H1 (cell line): ENCODE measurements around the gene ARHGEF39. TPM values are rescaled to one million over a fixed set of nuclear protein-coding genes. Genes with fewer than 3 reads are reported as not detected.

Experiments used
- MAX ChIP-seq: IDR thresholded peaks from 2 replicates; pipeline ENCODE4 v1.6.1; 2012; ENCODE audit warnings: inconsistent platforms
- polyA plus RNA-seq, 7 experiments: library from polyadenylated mRNA; depleted of rRNA in 3 of 7; stranded (reverse) in 5 of 7; unstranded in 2 of 7; fragments of >200 nt in 5 of 7; fragments of 200-250 nt in 2 of 7; gene quantifications; 1 replicate in 5 of 7; 2 replicates in 1 of 7; 4 replicates in 1 of 7; pipeline versions ENCODE4 v1.2.1 to v1.2.3, GENCODE V29; 2011 to 2013; ENCODE audit warnings: missing spikeins in 2 of 7, mixed read lengths in 2 of 7
- total RNA-seq: library from RNA; stranded (reverse); fragmentation: NEBNext Ultra II Directional; extraction: Animal tissue kit (Norgen Biotek cat#: 25700); gene quantifications from 2 replicates; pipeline ENCODE4 v1.2.1, GENCODE V29; 2021

ARHGEF39 gene
- total and polyA plus RNA-seq, 2 of the 8 experiments (the other 6 are each of a cell fraction or from before 2014, with no cell fraction given): 18.6 to 18.7 TPM

GRCh38 chr9:35652829-35653209 lies 12.2 kb downstream of the ARHGEF39 start (continued):
- TF ChIP-seq MAX: no peak
